Keratinocyte (primary cell): ENCODE results near the gene CPED1.

Experiments
- EZH2 ChIP-seq: IDR thresholded peaks from one replicate; pipeline ENCODE4 v1.6.1; 2012; ENCODE audit warnings: inconsistent platforms, mild to moderate bottlenecking, low read length, moderate library complexity
- TF ChIP-seq, protein P1 (sequence below), 3 experiments: IDR thresholded peaks in 1 of 3; conservative IDR thresholded peaks in 1 of 3; optimal IDR thresholded peaks in 1 of 3; 2 replicates in 2 of 3; 3 replicates in 1 of 3; pipeline versions ENCODE3 to v1.5.1; 2011; ENCODE audit warnings: low read length in 3 of 3, mild to moderate bottlenecking in 3 of 3, moderate library complexity in 2 of 3, control low read depth in 1 of 3, inconsistent platforms in 1 of 3; ENCODE audit not compliant: insufficient read depth in 2 of 3; ENCODE audit errors: extremely low read depth in 1 of 3

DNA sequence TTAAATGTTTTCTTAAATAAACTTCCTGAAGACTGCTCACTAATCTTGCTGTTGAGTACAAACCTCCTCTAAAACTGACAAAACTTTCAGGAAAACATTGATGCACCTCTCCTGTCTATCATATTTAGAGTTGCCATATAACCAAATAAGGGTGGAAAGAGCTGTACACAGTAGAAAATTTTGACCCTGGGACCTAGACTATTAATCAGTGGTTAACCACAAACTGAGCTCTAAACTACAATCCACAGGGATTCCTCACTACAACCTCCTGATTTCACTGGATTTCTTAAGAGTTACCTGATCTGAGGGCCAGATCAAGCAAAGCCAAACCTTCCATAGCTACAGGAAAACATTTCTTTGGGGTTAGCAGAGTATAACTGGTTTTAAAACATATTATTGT is 300.4 kb downstream of the CPED1 start:
- TF ChIP-seq, protein P1, sequence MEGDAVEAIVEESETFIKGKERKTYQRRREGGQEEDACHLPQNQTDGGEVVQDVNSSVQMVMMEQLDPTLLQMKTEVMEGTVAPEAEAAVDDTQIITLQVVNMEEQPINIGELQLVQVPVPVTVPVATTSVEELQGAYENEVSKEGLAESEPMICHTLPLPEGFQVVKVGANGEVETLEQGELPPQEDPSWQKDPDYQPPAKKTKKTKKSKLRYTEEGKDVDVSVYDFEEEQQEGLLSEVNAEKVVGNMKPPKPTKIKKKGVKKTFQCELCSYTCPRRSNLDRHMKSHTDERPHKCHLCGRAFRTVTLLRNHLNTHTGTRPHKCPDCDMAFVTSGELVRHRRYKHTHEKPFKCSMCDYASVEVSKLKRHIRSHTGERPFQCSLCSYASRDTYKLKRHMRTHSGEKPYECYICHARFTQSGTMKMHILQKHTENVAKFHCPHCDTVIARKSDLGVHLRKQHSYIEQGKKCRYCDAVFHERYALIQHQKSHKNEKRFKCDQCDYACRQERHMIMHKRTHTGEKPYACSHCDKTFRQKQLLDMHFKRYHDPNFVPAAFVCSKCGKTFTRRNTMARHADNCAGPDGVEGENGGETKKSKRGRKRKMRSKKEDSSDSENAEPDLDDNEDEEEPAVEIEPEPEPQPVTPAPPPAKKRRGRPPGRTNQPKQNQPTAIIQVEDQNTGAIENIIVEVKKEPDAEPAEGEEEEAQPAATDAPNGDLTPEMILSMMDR (optimal IDR thresholded peaks at IDR 0.05 in 1 of 3, IDR thresholded peaks at IDR 0.05 in 1 of 3, conservative IDR thresholded peaks at IDR 0.05 in 1 of 3; ENCODE audit: extremely low read depth in 1 of 3, insufficient read depth in 2 of 3, low read length in 3 of 3): no peak
- no peak for TF ChIP-seq EZH2
